ENCODE data around the gene NAALADL2. TPM values are rescaled to one million over a fixed set of nuclear protein-coding genes. Genes with fewer than 3 reads are reported as not detected.

NAALADL2 gene
- total RNA-seq, 4 donors from 2014 or later, result 3.8 to 20.3 (median 8.6) TPM

DNA sequence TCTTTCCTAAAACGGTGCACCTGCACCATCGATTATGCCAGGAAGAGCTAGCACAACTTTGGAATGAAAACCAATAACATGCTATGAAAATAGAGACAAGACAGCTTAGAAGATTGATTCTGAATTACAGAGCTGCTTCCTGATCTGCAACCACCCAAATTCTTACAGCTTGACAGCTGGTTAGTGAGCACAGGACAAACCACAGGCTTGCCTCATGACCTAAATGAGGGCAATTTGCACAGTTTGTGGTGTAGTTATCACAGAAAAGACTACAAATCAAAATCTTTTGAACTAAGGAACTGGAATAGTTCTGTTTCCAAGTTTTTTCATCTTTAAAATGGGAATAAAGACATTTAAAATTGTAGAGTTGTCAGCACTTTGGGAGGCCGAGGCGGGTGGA lies 533.5 kb downstream of the NAALADL2 start:
- no peaks in the 10 kb centered on the region for H3K27me3 ChIP-seq
- WGBS, result 67% methylated on average over 4 of the region's 4 CpGs
- no peak for TF ChIP-seq POLR2A (IDR thresholded peaks at IDR 0.05; ENCODE audit: low read depth)
- TF ChIP-seq POLR2AphosphoS5 (IDR thresholded peaks at IDR 0.05), result no peak
- TF ChIP-seq, protein P1, sequence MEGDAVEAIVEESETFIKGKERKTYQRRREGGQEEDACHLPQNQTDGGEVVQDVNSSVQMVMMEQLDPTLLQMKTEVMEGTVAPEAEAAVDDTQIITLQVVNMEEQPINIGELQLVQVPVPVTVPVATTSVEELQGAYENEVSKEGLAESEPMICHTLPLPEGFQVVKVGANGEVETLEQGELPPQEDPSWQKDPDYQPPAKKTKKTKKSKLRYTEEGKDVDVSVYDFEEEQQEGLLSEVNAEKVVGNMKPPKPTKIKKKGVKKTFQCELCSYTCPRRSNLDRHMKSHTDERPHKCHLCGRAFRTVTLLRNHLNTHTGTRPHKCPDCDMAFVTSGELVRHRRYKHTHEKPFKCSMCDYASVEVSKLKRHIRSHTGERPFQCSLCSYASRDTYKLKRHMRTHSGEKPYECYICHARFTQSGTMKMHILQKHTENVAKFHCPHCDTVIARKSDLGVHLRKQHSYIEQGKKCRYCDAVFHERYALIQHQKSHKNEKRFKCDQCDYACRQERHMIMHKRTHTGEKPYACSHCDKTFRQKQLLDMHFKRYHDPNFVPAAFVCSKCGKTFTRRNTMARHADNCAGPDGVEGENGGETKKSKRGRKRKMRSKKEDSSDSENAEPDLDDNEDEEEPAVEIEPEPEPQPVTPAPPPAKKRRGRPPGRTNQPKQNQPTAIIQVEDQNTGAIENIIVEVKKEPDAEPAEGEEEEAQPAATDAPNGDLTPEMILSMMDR (IDR thresholded peaks at IDR 0.05), result no peak
- TF ChIP-seq EP300 (IDR thresholded peaks at IDR 0.05), result no peak

DNA sequence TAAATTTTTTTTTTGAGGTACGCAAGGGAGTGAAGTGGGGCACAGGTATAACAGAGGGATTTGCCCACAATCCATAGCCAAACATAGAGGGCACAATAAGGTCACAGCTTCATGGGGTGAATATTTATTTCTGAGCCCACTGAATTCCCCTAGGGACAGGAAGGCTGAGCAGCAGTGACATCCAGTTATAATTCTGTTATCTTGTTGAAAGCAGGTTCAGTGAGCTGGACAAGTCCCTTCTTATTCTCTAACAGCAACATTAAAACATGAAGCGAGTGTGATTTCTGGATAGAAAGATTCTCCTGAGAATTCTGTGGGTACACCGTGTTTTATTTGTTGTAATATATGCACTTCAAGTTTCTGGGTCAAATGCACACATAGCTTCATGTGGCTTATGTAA lies 538.2 kb downstream of the NAALADL2 start:
- TF ChIP-seq POLR2AphosphoS5 (IDR thresholded peaks at IDR 0.05) (no peak), EP300 (IDR thresholded peaks at IDR 0.05) (no peak), POLR2A (IDR thresholded peaks at IDR 0.05; ENCODE audit: low read depth) (no peak)
- TF ChIP-seq, protein P1 (IDR thresholded peaks at IDR 0.05), result no peak
- DNase-seq (ENCODE audit: extremely low spot score), result no peak
- no peaks in the 10 kb centered on the region for H3K27me3 ChIP-seq
- no peak overlapping the region for H3K4me3 ChIP-seq
- WGBS, result 72% methylated on average over 3 of the region's 3 CpGs
- H3K9me3 ChIP-seq, result no peaks in the 10 kb centered on the region
- no peaks in the 10 kb centered on the region for H3K36me3 ChIP-seq
- intact Hi-C loops (cut with DNase I), result no loop called here
- no peak overlapping the region for H3K27ac ChIP-seq (replicated peaks in 1 of 4)
- H3K4me1 ChIP-seq, result no peaks in the 10 kb centered on the region

More for the DNA sequence above, 533.5 kb downstream of the NAALADL2 start:
- H3K4me1 ChIP-seq, result no peaks in the 10 kb centered on the region
- intact Hi-C loops (cut with DNase I), result no loop called here
- no peaks in the 10 kb centered on the region for H3K36me3 ChIP-seq
- no peak overlapping the region for H3K4me3 ChIP-seq
- no peak for DNase-seq (ENCODE audit: extremely low spot score)
- H3K27ac ChIP-seq (replicated peaks in 1 of 4), result no peak overlapping the region
- no peaks in the 10 kb centered on the region for H3K9me3 ChIP-seq

DNA sequence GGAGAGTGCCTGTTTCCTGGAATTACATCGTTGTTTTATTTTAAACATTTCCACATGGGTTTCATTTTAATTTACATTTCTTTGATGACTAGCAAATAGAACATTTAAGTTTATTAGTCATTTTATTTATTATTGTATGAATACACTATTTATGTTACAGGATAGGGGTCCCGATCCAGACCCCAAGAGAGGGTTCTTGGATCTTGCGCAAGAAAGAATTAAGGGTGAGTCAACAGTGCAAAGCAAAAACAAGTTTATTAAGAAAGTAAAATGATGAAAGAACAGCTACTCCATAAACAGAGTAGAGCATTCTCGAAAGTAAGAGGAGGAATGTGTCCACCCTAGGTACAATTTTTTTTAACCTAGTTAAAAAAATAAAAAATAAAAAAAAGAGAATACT lies 539.5 kb downstream of the NAALADL2 start:
- Histone ChIP-seq H3K9me3 (no peaks in the 10 kb centered on the region), H3K36me3 (no peaks in the 10 kb centered on the region), H3K27me3 (no peaks in the 10 kb centered on the region), H3K4me1 (no peaks in the 10 kb centered on the region), H3K27ac (replicated peaks in 1 of 4) (no peak overlapping the region), H3K4me3 (no peak overlapping the region)
- intact Hi-C loops (cut with DNase I), result no loop called here
- no peak for DNase-seq (ENCODE audit: extremely low spot score)
- TF ChIP-seq POLR2AphosphoS5 (IDR thresholded peaks at IDR 0.05) (no peak), EP300 (IDR thresholded peaks at IDR 0.05) (no peak), POLR2A (IDR thresholded peaks at IDR 0.05; ENCODE audit: low read depth) (no peak)
- TF ChIP-seq, protein P1 (IDR thresholded peaks at IDR 0.05), result no peak
- WGBS, result 60% methylated on average over 4 of the region's 4 CpGs

DNA sequence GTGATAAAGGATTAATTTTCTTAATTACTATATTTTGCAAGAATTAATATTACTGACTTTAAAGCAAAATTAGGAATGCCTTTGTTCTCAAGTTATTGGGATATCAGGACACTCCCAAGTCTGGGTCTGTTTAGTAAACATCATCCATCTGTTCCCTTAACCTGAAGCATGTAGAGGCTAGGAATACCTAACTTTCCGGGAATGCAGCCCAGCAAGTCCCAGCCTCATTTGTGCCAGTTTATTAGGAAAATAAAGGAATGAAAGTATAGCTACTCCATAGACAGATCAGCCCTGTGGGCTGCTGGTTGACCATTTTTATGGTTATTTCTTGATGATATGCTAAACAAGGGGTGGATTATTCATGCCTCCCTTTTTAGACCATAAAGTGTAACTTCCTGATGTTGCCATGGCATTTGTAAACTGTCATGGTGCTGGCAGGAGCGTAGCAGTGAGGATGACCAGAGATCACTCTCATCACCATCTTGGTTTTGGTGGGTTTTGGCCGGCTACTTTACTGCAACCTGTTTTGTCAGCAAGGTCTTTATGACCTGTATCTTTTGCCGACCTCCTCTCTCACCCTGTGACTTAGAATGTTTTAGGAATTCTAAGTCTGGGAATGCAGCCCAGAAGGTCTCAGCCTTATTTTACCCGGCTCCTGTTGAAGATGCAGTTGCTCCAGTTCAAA lies 540.2 kb downstream of the NAALADL2 start:
- Histone ChIP-seq H3K9me3 (no peaks in the 10 kb centered on the region), H3K27ac (replicated peaks in 1 of 4) (no peak overlapping the region), H3K27me3 (no peaks in the 10 kb centered on the region), H3K4me3 (no peak overlapping the region), H3K4me1 (no peaks in the 10 kb centered on the region), H3K36me3 (no peaks in the 10 kb centered on the region)
- intact Hi-C loops (cut with DNase I), result no loop called here
- WGBS, result 79% methylated on average over 5 of the region's 5 CpGs
- TF ChIP-seq, protein P1 (IDR thresholded peaks at IDR 0.05), result no peak
- TF ChIP-seq EP300 (IDR thresholded peaks at IDR 0.05), result no peak
- TF ChIP-seq POLR2A (IDR thresholded peaks at IDR 0.05; ENCODE audit: low read depth), result no peak
- no peak for TF ChIP-seq POLR2AphosphoS5 (IDR thresholded peaks at IDR 0.05)
- no peak for DNase-seq (ENCODE audit: extremely low spot score)

DNA sequence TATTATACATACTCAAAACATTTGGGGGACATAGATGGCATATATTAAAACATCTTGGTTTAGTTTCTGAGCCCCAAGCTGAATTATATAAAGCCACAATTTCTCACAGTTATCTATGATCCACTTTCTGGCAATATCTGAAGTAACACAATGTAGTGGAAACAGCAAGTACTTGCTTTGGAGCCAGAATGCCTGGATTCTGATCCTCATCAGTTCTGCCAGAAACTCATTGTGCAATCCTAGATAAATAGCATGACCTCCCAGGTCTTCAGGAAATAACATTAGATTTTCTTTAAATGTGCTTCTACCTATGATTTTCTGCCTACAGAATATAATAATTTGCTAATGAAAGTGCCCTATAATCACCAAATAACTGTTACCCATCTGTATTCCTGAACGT lies 544.9 kb downstream of the NAALADL2 start:
- WGBS, result 73% methylated on average over 1 of the region's 1 CpG
- Histone ChIP-seq H3K4me3 (no peak overlapping the region), H3K9me3 (no peaks in the 10 kb centered on the region), H3K36me3 (no peaks in the 10 kb centered on the region), H3K4me1 (no peaks in the 10 kb centered on the region), H3K27ac (replicated peaks in 1 of 4) (no peak overlapping the region), H3K27me3 (no peaks in the 10 kb centered on the region)
- no peak for DNase-seq (ENCODE audit: extremely low spot score)
- TF ChIP-seq POLR2AphosphoS5 (IDR thresholded peaks at IDR 0.05) (no peak), EP300 (IDR thresholded peaks at IDR 0.05) (no peak)
- intact Hi-C loops (cut with DNase I), result no loop called here
